IPS-20b (cell line): Measurements from ENCODE around the gene GOLGA6L26.
"Not testable (repeated sequence)": the region's sequence is repeated elsewhere in the genome, so short reads cannot be mapped to it uniquely, and the experiment has no call there.

Experiments
- H3K27ac ChIP-seq: one replicate; pipeline ENCODE4 v1.5.1; 2013; ENCODE audit warnings: low read length
- H3K27me3 ChIP-seq: 2 replicates; pipeline ENCODE4 v1.6.1; 2013; ENCODE audit warnings: mild to moderate bottlenecking, low read length, inconsistent platforms; ENCODE audit not compliant: insufficient read depth
- H3K36me3 ChIP-seq: 2 replicates; pipeline ENCODE4 v1.6.1; 2013; ENCODE audit warnings: low read depth, mild to moderate bottlenecking, inconsistent platforms, low read length, moderate library complexity; ENCODE audit not compliant: insufficient read depth
- H3K4me1 ChIP-seq: 2 replicates; pipeline ENCODE4 v1.6.1; 2013; ENCODE audit warnings: mild to moderate bottlenecking, control low read depth, inconsistent platforms, low read length, moderate library complexity; ENCODE audit not compliant: insufficient read depth
- H3K4me3 ChIP-seq: 2 replicates; pipeline ENCODE4 v1.5.1; 2013; ENCODE audit warnings: mild to moderate bottlenecking, low read length, inconsistent platforms
- H3K9ac ChIP-seq: 2 replicates; pipeline ENCODE4 v1.6.1; 2013; ENCODE audit warnings: low read depth, mild to moderate bottlenecking, inconsistent platforms, low read length, moderate library complexity
- H3K9me3 ChIP-seq: 2 replicates; pipeline ENCODE4 v1.6.1; 2013; ENCODE audit warnings: mild to moderate bottlenecking, low read depth, low read length, inconsistent platforms; ENCODE audit not compliant: insufficient read depth

Gene GOLGA6L26

DNA sequence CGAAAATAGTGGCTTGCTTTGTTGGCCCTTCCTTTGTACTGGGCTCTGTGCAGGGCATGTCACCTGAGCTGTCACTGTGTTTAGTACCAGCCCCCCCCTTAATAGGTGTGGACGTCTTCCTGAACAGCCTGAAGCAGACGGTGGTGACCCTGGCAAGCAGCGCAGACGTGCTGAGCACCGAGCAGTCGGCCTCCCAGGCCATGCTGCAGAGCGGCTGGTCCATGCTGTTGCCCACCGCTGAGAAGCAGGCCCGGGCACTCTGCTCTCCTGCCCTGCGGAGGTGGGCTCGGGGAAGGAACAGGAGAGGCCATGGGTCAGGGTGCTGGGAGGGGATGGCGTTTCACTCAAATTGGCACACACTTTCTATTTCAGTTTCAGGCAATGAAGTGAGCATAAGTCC is 22.8 kb downstream of the GOLGA6L26 start:
- H3K9me3 ChIP-seq, H3K4me1 ChIP-seq, H3K9ac ChIP-seq, H3K27ac ChIP-seq, H3K4me3 ChIP-seq, H3K27me3 ChIP-seq: not testable (repeated sequence)
- H3K36me3 ChIP-seq, result peaks cover 23% of the 10 kb centered on the region

DNA sequence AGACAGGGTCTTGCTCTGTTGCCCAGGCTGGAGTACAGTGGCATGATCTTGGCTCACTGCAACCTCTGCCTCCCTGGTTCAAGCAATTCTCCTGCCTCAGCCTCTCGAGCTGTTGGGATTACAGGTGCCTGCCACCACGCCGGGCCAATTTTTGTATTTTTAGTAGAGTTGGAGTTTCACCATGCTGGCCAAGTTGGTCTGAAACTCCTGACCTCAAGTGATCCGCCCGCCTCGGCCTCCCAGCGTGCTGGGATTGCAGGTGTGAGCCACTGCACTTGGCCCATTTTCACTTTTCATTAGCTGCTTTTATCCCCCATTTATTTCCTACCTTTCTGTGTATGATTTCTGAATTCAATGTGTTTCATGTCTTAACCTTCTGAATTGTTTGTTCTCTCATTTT is 28.1 kb downstream of the GOLGA6L26 start:
- not testable (repeated sequence) for H3K4me1 ChIP-seq, H3K9ac ChIP-seq, H3K4me3 ChIP-seq, H3K27ac ChIP-seq, H3K27me3 ChIP-seq, H3K9me3 ChIP-seq
- H3K36me3 ChIP-seq, result peaks cover 20% of the 10 kb centered on the region

GRCh38 chr15:23304805-23305204 is 29.2 kb downstream of the GOLGA6L26 start:
- not testable (repeated sequence) for H3K4me1 ChIP-seq, H3K9ac ChIP-seq, H3K27ac ChIP-seq, H3K9me3 ChIP-seq, H3K27me3 ChIP-seq
- Histone ChIP-seq H3K36me3 (peaks cover 13% of the 10 kb centered on the region), H3K4me3 (peak overlapping the region; percentile 61; the same call in 1 of the 2 replicates)

GRCh38 chr15:23304267-23304666 is 29.7 kb downstream of the GOLGA6L26 start:
- H3K4me1 ChIP-seq, H3K27ac ChIP-seq, H3K36me3 ChIP-seq, H3K9me3 ChIP-seq, H3K27me3 ChIP-seq, H3K9ac ChIP-seq: not testable (repeated sequence)
- H3K4me3 ChIP-seq, result peak overlapping the region; percentile 61; the same call in 1 of the 2 replicates

GRCh38 chr15:23303654-23304053 is 30.3 kb downstream of the GOLGA6L26 start:
- H3K4me1 ChIP-seq, H3K27me3 ChIP-seq, H3K9me3 ChIP-seq, H3K27ac ChIP-seq, H3K9ac ChIP-seq, H3K36me3 ChIP-seq: not testable (repeated sequence)
- peak overlapping the region; percentile 61; the same call in 1 of the 2 replicates for H3K4me3 ChIP-seq

GRCh38 chr15:23303246-23303645 is 30.8 kb downstream of the GOLGA6L26 start:
- not testable (repeated sequence) for H3K36me3 ChIP-seq, H3K9me3 ChIP-seq, H3K4me1 ChIP-seq, H3K9ac ChIP-seq, H3K4me3 ChIP-seq, H3K27ac ChIP-seq, H3K27me3 ChIP-seq
